NCI-H345 treated with DMSO at 0.1 percent for 48 hours (cell line): Measurements from ENCODE around the gene DCBLD2.
"Not testable (repeated sequence)": the region's sequence is repeated elsewhere in the genome, so short reads cannot be mapped to it uniquely, and the experiment has no call there.

ENCODE experiments used
- DNase-seq: peaks from one replicate; lab custom pipeline; 2025; ENCODE audit not compliant: unreplicated experiment; lab: John Stamatoyannopoulos, UW

The DCBLD2 gene

DNA sequence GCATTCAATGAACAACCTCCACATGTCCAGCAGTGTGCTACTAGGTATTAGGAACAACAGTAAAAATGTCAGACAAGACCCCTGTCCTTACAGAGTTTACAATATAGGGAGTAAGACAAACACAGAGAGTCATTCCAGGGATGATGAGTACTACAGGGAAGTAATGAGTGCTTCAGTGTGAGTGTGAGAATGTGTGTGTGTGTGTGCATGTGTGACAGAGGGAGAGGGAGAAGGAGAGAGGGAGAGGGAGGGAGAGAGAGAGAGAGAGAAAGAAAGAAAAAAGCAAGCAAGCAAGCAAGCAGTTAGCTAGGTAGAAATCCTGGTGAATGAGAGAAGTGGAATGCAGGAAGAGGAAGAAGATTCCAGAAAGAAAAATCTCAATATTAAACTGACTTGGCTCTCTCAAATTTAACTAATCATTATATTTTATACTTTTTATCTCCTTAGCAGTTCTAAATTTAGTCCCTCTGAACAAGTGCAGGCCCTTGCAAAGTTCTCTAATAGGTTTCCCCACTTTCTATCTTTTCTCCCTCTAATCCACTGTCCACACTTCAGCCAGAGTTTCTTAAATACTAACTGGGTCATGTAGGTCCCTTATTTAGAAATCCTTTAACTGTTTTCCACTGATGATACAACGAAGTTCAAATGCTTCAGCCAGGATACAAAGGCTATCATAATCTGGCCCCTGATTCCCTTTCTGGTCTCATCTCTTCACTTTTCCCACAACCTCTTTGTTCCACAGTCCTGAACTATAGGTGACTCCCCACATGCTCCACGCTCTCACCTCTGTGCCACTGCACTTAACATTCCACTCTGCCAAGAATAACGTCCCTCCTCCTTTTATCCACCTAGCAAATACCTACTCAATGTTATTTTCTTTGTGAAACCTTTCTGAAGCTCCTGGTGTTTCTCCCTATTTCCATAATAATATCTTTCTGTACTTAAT lies 10.3 kb downstream of the DCBLD2 start:
- DNase-seq, result no peak

DNA sequence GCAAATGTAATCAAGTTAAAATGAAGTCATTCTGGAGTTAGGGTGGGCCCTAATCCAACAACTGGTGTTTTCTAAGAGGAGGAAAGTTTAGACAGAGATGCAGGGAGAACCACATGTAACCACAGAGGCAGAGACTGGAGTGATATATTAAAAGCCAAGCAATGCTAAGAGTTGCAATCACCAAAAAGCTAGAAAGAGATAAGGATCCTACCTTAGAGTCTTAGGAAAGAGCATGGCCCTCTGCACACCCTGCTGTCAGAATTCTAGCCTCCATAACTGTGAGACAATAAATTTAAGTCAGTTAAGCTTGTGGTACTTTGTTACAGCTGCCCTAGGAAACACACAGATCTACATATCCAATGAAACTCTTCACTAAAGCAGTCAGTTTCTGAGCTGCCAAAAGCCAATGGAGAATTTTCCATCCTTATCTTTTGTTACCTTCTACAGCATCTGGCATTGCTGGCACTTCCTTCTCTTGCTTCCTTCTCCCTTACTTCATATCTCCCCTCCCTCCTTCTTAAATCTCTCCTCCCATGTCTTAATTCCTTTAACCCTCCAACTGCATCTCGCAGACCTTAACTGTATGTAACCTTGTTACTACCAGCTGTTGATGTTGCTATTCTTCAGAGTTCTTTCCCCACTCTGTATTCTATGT lies 11.2 kb downstream of the DCBLD2 start:
- DNase-seq, result no peak

DNA sequence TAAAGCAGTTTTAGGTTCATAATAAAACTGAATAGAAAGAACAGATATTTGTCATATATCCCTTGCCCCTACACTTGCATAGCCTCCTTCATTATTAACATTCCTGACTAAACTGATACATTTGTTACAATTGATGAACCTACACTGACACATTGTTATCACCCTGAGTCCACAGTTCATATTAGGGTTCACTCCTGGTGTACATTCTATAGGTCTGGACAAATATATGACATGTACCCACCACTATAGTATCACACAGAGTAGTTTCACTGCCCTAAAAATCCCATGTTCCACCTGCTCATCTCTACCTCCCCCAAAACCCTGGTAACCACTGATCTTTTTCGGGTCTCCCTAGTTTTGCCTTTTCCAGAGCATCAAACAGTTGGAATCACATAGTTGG lies 13.8 kb downstream of the DCBLD2 start:
- no peak for DNase-seq

DNA sequence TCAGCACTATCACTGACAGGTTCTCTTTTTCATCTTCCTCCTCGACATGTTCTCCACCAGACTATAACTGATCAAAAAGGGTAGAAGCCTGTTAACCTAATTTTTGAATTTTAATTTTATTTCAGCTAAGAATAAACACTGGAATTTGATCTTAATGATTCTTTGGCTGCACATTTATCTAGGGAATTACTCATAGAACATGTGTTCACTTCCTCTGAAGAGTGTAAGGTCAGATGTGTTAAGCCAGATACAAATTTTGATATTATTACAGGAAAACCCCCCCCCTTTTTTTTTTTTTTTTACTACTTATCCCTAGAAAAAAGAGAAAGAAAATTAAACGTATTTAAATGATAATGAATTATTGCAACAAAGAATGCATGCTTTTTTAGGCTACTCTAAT lies 15.0 kb downstream of the DCBLD2 start:
- no peak for DNase-seq

DNA sequence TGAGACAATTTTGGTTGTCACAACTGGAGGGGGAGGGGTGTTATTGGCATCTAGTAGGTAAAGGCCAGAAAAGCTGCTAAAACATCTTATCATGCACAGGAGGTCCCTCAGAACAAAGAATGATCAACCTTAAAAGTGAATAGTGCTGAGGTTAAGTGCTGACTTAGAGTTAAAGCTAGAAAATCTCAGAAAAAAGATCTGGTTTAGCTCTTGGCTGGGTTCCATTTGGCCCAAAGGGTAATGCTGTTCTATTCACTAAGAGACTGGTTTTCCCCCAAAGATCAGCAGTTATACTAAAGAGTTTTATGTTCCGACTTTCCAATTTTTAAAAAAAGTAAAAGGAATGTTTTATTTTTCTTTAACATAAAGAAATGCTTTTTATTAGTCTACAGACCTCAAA lies 15.6 kb downstream of the DCBLD2 start:
- DNase-seq, result no peak

DNA sequence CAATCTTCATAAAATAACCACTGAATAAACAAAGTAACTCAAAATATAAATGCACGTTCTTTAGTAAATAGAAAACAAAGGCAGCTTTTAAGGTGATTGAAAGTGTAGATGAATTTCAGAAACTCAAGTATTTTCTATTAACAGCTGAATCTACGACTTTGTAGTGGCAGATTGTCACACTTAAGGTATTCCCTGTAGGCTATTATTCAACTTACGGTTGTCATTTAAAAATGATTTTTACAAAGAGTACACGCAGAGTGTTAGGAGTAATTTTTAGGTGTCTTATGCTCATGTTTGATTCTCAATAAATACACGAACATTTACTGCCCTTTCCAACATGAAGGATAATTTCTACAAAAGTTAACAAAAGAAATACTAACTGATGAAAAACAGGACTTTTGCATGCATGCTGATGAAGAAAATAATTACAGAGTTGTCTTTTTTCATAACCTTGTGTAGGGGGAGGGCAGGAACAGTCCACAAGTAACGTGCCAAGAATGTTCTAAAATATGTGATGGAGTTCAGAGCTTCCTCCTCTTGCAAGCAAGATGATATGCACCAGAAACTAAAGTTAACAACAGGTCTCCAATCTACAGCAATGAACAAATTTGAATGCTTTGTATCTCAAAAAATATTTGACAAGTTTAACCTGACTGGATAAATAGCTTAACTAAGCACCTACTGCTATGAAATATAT lies 16.7 kb downstream of the DCBLD2 start:
- no peak for DNase-seq

DNA sequence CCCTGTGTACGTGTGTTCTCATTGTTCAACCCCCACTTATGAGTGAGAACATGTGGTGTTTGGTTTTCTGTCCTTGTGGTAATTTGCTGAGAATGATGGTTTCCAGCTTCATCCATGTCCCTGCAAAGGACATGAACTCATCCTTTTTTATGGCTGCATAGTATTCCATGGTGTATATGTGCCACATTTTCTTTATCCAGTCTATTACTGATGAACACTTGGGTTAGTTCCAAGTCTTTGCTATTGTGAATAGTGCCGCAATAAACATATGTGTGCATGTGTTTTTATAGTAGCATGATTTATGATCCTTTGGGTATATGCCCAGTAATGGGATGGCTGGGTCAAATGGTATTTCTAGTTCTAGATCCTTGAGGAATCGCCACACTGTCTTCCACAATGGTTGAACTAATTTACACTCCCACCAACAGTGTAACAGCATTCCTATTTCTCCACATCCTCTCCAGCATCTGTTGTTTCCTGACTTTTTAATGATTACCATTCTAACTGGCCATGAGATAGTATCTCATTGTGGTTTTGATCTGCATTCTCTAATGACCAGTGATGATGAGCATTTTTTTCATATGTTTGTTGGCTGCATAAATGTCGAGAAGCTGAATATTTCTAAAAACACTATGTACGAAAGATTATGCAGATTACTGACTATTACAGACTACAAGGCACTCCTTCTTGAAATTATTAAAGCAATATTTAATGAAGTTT lies 18.7 kb downstream of the DCBLD2 start:
- not testable (repeated sequence) for DNase-seq

DNA sequence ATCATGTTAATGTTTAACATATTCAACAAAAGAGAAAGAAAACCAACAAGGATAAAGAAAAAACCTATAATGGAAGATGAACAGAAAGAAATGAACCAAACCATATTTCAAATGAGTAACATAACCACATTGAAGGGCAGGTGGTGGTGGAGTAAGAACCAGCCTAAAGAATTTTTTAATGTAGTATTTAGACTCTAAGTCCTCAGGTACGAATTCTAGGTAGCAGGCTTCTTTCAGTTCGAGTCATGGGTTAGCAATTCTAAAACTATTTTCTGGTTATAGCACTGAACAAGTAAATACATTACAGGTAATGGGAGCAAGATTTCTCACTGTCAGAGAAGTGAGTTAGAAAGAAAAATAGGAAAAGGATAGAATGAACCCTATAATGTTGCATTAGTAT lies 24.4 kb downstream of the DCBLD2 start:
- no peak for DNase-seq

DNA sequence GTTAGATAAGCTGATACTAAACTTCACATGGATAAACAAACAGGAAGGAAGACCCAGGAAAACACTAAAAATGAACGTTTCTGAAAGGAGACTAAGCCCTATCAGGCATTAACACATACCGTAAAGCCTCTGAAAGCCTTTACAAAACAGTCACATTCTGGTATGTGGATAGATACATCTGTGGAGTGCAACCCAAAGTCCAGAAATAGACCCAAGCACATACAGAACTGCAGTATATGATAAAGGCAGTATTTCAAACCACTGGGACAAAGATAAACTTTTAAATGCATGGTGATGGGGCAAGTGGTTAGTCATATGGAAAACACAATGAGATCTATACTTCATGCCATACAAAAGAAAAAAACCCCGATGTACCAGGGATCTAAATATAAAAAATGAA lies 26.0 kb downstream of the DCBLD2 start:
- DNase-seq, result no peak

DNA sequence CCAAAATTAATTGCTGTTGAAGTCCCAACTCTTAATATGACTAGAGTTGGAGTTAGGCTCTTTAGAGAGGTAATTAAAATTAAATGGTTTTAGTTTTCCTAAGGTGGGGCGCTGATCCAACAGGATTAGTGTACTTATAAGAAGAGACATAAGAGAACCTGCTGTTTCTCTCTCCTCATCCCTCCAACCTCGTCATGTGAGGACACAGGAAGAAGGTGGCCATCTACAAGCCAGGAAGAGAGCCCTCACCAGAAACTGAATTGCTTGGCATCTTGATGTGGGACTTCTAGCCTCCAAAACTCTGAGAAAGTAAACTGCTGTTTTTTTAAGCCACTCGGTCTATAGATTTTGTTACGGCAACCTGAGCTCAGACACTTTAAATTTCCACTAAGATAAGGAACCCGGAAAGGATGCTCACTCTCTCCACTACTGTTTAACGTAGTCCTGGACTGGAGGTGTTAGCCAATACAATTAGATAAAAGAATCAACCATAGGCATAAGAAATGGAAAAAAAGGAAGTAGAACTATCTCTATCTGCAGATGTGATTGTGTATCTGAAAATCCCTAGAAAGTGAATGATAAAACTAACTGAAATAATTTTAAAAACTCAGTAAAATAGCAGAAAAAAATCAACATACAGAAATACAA lies 26.8 kb downstream of the DCBLD2 start:
- no peak for DNase-seq

DNA sequence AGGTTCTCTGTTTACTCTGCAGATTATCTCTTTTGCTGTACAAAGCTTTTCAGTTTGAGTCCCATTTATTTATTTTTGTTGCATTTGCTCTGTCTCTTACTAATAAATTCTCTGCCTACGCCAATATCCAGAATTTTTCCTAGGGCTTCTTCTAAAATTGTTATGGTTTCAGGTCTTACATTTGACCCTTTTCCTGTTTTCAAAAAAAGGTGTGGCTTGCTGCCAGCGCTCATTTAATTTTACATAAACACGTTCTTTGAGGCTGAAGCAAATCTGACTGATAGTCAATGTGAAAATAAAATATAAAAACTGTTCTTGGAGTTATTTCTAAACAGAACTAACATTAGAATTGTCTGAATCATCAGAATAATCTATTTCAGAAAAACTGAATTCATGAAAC lies 32.1 kb downstream of the DCBLD2 start:
- DNase-seq, result no peak

DNA sequence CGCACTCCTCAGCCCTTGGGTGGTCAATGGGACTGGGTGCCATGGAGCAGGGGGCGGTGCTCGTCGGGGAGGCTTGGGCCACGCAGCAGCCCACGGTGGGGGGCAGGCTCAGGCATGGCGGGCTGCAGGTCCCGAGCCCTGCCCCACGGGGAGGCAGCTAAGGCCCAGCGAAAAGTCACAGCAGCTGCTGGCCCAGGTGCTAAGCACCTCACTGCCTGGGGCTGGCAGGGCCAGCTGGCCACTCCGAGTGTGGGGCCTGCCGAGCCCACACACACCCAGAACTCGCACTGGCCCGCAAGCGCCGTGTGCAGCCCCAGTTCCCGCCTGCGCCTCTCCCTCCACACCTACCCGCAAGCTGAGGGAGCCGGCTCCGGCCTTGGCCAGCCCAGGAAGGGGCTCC lies 43.5 kb downstream of the DCBLD2 start:
- DNase-seq, result not testable (repeated sequence)

DNA sequence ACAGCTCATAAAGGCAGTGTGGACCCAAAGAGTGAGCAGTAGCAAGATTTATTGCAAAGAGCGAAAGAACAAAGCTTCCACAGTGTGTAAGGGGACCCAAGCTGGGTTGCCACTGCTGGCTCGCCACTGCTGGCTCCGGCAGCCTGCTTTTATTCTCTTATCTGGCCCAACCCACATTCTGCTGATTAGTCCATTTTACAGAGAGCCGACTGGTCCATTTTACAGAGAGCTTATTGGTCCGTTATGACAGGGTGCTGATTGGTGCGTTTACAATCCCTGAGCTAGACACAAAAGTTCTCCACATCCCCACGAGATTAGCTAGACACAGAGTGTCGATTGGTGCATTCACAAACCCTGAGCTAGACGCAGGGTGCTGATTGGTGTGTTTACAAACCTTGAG lies 44.2 kb downstream of the DCBLD2 start:
- not testable (repeated sequence) for DNase-seq

DNA sequence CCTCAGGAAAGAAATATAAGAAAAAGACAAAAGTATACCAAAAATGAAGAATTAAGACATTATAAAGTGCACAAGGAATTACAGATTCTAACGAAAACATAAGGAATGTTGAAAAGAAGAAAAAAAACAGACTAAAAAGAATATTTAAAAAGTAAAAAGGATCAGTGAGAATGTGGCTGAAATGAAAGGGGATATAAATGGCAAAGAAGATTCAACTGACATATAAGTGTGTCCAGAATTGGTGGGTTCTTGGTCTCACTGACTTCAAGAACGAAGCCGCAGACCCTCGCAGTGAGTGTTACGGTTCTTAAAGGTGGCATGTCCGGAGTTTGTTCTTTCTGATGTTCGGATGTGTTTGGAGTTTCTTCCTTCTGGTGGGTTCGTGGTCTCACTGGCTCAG lies 44.8 kb downstream of the DCBLD2 start:
- DNase-seq, result no peak

DNA sequence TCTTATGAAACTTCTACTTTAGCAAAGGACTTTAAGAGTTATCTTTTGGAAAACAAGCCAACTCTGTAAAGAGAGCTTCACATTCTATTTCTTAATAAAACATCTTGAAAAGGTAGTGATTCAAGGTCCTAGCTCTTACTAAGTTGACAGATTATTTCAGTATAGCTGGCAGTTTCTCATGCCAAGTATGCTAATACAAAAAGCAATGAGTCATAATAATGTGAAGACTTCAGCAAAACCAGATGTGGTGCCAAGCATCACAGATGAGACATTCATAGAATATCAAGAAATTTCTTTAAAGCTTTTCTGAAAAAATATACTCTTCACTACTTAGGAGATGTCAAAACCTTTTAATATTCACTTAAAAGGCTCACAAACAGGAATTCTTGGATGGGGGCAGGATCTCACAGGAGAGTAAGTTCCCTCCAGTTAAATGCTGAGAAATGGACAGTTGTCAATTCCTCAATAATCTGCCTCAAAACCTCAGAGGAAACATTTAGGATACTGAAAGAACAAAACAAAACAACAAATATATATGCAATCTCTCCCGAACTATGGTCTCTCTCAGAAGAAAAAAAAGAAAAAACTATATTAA lies 45.6 kb downstream of the DCBLD2 start:
- DNase-seq, result no peak

DNA sequence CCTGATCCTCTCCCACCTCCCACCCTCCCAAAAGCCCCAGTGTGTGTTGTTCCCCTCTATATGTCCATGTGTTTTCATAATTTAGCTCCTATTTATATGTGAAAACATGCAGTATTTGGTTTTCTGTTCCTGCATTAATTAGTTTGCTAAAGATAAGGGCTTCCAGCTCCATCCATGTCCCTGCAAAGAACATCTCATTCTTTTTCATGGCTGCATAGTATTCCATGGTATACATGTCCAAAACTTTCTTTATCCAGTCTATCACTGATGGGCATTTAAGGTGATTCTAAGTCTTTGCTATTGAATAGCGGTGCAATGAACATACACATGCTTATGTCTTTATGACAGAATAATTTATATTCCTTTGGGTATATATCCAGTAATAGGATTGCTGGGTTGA lies 53.4 kb downstream of the DCBLD2 start:
- no peak for DNase-seq

DNA sequence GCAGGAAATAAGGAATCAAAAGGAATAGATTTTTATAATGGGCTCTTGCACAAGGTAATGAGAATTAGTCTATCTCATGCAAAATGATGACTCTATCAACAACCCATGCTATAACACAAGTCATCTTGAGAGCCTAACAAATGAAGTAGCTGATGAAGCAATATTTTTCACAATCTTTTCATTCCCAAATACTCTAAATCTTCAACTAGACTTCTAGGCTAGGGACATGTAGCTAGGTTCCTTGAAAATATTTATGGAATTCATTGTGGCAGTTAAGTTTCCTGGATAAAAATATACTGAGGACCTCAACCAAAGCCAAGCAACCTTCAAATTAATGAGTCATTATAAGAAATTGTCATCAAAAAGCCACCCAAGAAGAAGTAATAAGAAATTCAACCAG lies 55.4 kb downstream of the DCBLD2 start:
- no peak for DNase-seq

DNA sequence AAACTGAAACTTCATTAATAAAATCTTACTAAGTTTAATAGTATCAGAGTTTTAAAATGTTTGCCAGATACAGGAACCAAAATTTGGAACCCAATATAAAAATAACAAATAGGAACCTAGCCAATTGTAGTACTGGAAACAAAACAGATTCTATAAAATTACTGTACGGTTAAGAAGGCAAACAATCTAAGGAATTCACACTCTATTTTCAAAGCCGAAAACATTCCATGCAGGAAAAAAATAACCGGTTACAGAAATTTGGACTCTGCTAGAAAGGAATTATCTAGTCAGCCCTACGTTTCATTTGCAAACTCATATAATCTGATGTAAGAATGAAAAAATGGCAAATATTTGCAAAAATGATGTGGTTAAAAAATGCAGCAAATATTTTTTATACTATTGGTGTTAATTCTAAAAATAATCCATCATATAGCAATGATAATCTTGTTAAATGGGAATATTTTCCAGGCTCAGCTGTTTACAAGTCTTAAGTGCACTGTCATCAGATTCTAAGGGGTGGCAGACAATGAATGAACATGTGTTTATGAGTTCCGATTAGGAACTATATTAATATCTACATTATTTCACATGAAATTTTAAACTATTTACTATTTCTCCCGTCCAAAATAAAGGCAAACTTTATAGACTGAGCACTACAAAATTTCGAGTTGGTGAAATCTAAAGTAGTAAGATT lies 58.1 kb downstream of the DCBLD2 start:
- no peak for DNase-seq

DNA sequence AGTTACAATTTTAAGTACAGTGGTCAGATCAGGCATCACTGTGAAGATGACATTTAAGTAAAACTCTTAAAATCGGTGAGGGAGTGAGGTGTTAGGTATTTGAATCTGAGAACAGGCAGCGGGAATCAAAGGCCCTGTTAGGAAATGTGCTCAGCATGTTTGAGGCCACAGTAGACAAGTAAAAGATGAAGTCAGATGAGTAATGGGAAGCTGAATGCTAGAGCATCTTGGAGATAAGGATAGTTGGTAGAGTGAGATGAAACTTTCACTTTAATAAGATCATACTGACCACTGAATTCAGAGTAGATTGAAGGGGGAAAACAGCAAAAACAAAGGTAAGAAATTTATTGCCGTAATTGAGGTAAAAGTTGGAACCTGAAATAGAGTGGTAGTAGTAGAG lies 61.6 kb downstream of the DCBLD2 start:
- no peak for DNase-seq

DNA sequence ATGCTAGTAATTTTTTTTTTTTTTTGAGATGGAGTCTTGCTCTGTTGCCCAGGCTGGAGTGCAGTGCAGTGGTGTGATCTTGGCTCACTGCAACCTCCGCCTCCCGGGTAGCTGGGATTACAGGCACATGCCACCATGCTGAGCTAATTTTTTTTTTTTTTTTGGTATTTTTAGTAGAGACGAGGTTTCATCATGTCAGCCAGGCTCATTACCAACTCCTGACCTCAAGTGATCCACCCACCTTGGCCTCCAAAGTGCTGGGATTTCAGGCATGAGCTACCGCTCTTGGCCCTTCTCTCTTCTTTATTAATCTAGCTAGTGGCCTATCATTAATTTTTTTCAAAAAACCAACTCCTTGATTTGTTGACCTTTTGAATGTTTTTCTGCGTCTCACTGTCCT lies 70.4 kb downstream of the DCBLD2 start:
- DNase-seq, result not testable (repeated sequence)
